ENCODE data around the gene TNFSF15.

TNFSF15 gene

DNA sequence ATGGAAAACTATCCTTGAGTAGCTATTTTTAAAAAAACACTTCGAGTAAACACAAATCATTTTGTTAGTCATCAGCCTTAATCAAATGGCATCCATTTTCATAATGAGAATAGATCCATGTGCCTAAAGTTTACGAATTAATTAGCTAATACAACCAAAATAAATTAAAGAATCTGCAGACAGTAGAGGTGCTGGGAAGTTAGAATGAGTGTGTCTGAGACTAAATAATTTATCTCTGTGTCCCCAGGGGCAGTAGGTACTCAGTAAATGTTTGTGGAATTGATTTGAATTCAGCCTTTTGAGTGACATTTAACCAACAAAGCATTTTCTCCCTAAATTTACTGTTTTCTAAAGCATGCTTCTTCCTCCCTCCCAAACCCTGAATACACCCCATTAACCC lies 18.6 kb downstream of the TNFSF15 start:
- DNase-seq: no peak

DNA sequence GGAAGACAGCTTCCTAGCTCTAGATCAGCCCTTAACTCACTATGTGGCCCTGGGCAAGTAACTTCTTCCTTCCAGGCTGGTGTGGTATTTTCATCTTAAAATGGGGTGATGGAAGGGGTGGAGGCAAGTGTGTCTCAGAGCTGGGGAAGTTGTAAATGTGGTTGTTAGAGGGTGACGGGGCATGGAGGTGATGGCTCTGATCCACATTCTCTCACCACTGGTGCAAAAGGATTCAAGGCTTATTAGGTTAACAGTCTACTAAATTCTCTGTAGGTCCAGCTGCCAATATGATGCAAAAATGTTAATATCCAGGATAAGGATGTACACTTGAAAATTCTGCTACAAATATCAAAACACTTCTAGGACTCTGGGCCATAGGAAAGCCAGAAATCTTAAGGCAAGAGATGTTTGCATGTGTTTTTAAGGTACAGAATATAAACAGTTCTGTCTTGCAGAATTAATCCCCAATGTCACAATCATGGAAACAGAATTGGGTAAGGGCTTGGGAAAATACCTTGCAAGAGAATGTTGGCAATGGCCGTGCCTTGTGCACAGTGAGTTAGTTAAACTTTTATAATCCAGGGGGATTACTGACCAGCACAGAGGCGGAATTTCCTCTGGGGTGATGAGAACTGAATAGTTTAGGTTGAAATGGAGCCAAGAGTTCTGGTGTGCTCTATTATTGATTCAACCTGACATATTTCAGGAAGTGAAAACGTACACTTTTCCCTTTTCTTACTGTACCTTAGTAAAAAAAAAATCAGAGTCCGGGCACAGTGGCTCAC lies 19.8 kb downstream of the TNFSF15 start:
- no peak for DNase-seq

GRCh38 chr9:114784721-114785279 lies 21.0 kb downstream of the TNFSF15 start:
- no peak for DNase-seq

DNA sequence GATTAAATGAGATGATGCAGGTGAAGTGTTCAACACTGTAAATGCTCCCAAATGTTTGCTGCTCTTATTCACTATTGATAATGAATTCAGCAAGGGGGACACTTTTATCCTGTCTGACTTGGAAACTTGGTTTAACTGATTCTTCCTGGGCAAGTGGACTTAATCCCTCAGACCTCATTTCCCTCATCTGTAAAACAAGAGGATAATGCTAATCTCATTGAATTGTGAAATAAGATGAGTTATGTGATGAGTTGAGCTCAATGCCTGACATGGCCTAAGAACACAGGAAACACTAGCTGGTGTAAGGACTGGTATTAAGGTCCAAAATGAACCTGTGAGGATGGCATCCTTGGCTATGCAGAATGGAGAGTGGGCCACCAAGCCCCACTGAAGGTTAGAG lies 23.3 kb downstream of the TNFSF15 start:
- no peak for DNase-seq

- DNase-seq: no peak
Measured at GRCh38 chr9:114779352-114779845, 26.4 kb downstream of the TNFSF15 start.

GRCh38 chr9:114777821-114778609 lies 27.8 kb downstream of the TNFSF15 start:
- no peak for DNase-seq

DNA sequence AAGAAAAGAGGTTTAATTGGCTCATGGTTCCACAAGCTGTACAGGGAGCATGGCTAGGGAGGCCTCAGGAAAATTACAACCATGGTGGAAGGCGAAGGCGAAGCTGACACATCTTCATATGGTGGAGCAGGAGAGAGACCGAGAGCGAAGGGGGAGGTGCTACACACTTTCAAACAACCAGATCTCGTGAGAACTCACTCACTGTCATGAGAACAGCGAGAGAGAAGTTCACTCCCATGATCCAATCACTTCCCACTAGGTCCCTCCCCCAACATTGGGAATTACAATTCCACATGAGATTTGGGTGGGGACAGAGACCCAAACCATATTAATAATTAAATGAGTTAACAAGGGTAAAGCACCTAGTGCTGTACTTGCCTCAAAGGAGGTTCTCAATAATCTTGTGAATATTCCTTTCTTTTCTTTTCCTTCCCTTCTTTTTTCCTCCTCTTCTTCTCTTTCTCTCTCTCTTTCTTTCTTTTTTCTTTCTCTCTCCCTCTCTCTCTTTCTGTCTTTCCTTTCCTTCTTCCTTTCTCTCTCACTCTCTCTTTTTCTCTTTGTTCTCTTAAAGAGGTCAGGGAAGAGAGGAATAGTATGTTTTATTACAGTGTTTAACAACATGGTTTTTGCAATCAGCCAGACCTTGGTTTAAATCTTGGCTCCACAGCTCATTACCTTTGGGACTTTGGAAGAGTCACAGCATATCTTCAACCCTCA lies 29.0 kb downstream of the TNFSF15 start:
- DNase-seq: no peak

- no peak for DNase-seq
Measured at GRCh38 chr9:114775981-114776380, 29.9 kb downstream of the TNFSF15 start.

DNA sequence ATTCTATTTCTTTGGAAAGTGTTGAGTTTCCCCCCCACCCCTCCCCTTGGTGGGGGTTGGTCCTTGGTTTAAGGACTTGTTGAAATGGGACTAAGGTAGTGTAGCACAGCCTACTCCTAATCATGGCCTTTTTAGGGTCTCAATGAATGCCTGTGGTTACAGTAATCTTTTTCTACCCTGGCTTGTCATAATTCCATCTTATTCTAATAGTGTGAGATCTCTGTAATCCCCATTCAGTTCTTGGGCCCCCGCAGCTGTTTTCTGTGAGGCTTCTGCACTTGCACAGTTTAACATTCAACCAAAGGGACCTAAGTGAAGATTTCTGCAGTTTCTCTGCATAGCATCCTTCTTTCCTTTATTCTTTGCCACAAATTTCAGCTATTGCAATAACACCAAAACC lies 30.7 kb downstream of the TNFSF15 start:
- no peak for DNase-seq

- DNase-seq: no peak
Measured at GRCh38 chr9:114774524-114774923, 31.3 kb downstream of the TNFSF15 start.

GRCh38 chr9:114771889-114772288 lies 34.0 kb downstream of the TNFSF15 start:
- no peak for DNase-seq

- DNase-seq: no peak
Measured at GRCh38 chr9:114770991-114771390, 34.8 kb downstream of the TNFSF15 start.

GRCh38 chr9:114769624-114770023 lies 36.2 kb downstream of the TNFSF15 start:
- no peak for DNase-seq

- DNase-seq: no peak
Measured at GRCh38 chr9:114763220-114763619, 42.6 kb downstream of the TNFSF15 start.

DNA sequence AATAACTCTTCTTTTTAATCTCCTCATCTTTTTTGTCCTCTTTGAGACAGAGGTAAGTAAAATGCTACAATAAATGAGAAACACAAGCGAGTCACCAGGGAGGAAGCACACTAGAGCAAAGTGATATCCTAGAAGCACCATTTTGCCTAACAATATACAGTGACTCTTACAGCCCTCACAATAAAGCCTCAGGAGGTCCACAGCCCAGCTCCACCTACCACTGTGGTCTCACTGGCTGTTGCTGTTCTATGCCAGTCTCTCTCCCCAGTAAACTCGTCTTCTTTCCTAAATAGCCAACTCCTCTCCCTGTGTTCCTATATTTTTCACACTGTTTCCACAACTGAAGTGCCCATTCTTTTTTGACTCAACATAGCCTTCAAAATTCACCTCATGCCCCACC lies 44.3 kb downstream of the TNFSF15 start:
- DNase-seq: no peak

GRCh38 chr9:114759512-114760341 lies 46.1 kb downstream of the TNFSF15 start:
- no peak for DNase-seq

GRCh38 chr9:114757984-114758383 lies 47.9 kb downstream of the TNFSF15 start:
- DNase-seq: no peak

DNA sequence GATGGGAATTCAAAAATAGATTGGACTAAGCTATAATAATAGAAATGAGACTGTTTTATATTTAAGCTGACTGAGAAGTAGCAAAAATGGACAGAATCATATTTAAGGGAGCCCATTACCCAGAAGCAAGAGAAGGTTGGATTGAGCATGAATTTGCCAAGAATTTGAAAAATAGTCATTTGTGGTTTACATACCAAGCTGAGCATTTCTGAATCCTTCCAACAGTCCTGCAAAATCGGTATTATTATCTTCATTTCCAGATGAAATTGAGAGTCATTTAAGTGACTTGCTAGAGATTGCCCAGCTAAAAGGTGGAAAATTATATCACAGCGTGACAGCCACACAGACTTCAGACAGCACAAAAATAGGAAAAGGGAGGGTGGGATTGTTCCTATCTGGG lies 48.4 kb downstream of the TNFSF15 start:
- no peak for DNase-seq

DNA sequence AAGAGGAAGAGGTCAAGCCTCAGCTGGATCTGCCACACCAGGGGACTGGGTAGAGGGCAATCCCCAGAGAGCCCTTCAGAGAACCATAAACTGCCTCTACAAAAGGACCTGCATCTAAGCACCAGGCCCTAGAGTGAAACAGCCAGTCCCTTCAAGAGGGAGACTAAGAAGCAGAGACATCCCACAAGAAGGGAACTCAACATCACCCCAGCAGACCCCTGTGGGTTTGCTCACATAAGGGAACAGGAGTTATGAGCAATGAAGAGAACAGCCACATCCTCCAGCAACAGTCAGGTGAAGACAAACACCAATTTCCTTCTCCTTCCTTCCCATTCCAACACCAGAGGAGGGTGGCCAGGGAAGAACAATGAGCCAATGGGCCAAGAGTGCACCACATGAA lies 48.9 kb downstream of the TNFSF15 start:
- no peak for DNase-seq

DNA sequence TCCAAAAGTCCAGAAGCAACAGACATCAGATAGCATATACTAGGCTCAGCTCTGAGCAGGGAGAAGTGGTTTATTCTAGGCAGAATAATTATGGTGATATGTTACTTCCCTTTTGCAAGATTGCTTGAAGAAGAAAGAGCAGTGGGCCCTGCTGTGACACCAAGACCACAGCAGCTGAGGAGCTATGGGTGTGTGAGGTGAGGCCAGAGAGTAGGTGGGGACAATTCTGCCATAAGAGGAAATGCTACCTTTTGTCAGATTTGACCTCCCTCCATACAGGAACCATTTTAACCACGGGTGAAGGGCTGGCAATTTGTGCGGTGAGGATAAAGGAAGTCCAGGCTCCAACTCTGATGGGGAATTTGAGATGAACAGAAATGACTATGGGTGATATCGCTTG lies 51.3 kb downstream of the TNFSF15 start:
- no peak for DNase-seq

DNA sequence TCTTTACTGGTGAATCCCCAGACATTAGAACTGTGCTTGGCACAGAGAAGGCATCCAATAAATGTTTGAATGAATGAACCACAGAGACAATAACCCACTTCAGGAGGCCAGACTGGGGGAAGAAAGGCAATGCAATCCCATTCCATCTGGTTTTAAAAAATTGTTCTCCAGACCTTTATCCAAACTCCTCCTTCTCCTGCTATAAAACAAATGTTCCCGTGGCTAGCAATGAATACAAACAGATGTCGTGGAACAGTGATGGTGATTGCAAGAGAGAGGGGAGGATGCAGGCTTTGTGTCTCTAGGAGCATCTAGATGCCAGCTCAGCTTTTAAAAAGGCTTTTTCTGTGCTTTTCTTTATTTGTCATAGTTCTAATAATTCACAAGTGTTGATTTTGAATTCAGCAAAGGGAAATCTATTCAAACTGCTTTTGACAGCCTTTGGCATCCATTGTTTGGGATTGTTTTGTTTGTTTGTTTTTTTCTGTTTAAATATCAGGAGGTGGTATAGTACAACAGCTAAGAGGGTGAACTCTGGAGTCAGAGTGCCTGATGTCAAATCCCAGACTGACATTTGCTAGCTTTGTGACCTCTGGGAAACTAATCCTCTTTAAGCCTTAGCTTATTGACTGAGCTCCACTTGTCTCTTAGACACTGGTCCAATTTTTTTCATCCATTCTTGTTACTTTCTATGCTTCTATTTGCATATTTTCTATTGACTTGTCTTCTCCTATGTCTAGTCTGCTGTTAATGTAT lies 59.1 kb downstream of the TNFSF15 start:
- DNase-seq: no peak

All from NCI-H1436 treated with DMSO at 0.1 percent for 48 hours (cell line).